Measurements from ENCODE around the gene DYNC1H1.

DNA sequence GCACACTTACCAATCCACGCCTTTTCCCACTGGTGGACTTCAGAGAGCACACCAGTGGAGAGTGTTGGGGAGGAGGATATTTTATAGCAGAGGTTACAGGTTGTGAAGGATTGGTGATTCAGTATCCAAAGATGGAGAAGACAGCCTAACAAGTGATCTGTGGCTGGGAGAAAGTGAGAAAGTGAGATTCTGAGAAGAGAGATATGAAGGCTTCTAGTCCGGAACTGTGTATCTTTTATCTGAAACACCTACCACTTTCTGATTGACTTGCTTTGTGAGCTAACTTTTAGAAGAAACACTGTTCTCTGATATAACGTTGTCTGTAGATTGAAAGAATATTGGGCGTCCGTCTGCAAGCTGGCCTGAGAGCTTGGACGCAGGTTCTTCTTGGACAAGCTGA is 24.0 kb downstream of the DYNC1H1 start:
- TF ChIP-seq, protein P1, sequence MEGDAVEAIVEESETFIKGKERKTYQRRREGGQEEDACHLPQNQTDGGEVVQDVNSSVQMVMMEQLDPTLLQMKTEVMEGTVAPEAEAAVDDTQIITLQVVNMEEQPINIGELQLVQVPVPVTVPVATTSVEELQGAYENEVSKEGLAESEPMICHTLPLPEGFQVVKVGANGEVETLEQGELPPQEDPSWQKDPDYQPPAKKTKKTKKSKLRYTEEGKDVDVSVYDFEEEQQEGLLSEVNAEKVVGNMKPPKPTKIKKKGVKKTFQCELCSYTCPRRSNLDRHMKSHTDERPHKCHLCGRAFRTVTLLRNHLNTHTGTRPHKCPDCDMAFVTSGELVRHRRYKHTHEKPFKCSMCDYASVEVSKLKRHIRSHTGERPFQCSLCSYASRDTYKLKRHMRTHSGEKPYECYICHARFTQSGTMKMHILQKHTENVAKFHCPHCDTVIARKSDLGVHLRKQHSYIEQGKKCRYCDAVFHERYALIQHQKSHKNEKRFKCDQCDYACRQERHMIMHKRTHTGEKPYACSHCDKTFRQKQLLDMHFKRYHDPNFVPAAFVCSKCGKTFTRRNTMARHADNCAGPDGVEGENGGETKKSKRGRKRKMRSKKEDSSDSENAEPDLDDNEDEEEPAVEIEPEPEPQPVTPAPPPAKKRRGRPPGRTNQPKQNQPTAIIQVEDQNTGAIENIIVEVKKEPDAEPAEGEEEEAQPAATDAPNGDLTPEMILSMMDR (IDR thresholded peaks at IDR 0.05; ENCODE audit: low read depth, low read length, poor library complexity, severe bottlenecking): no peak
- TF ChIP-seq EZH2phosphoT487 (IDR thresholded peaks at IDR 0.05; ENCODE audit: borderline replicate concordance, low read length): no peak
